GM21360 (cell line): ENCODE data around the gene FMN2.

Experiments
- ATAC-seq: cut with Tn5 transposase; IDR thresholded peaks from one replicate; pipeline ENCODE4 v1.9.1; 2021; ENCODE audit warnings: mild to moderate bottlenecking, moderate library complexity; ENCODE audit not compliant: unreplicated experiment

FMN2 gene

GRCh38 chr1:240096974-240097373 lies 5.3 kb downstream of the FMN2 start:
- no peak for ATAC-seq

GRCh38 chr1:240098534-240098933 lies 6.9 kb downstream of the FMN2 start:
- no peak for ATAC-seq

- ATAC-seq: no peak
These were observed 7.6 kb downstream of the FMN2 start for GRCh38 chr1:240099329-240099728.

- no peak for ATAC-seq
These were observed 8.1 kb downstream of the FMN2 start for GRCh38 chr1:240099748-240100147.

GRCh38 chr1:240100371-240100934 lies 8.8 kb downstream of the FMN2 start:
- ATAC-seq: no peak

- no peak for ATAC-seq
These were observed 9.6 kb downstream of the FMN2 start for GRCh38 chr1:240101306-240101705.

GRCh38 chr1:240101737-240102136 lies 10.1 kb downstream of the FMN2 start:
- ATAC-seq: no peak

GRCh38 chr1:240104672-240105071 lies 13.0 kb downstream of the FMN2 start:
- no peak for ATAC-seq

- no peak for ATAC-seq
These were observed 15.5 kb downstream of the FMN2 start for GRCh38 chr1:240107058-240107684.

- no peak for ATAC-seq
These were observed 17.4 kb downstream of the FMN2 start for GRCh38 chr1:240109130-240109529.

GRCh38 chr1:240109920-240110636 lies 18.4 kb downstream of the FMN2 start:
- ATAC-seq: no peak

GRCh38 chr1:240111558-240111957 lies 19.9 kb downstream of the FMN2 start:
- no peak for ATAC-seq

GRCh38 chr1:240114222-240114621 lies 22.5 kb downstream of the FMN2 start:
- no peak for ATAC-seq

- no peak for ATAC-seq
These were observed 24.1 kb downstream of the FMN2 start for GRCh38 chr1:240115831-240116230.

GRCh38 chr1:240116831-240117769 lies 25.4 kb downstream of the FMN2 start:
- ATAC-seq: no peak

- no peak for ATAC-seq
These were observed 26.2 kb downstream of the FMN2 start for GRCh38 chr1:240117930-240118329.

GRCh38 chr1:240122639-240123613 lies 31.2 kb downstream of the FMN2 start:
- no peak for ATAC-seq

- ATAC-seq: no peak
These were observed 35.1 kb downstream of the FMN2 start for GRCh38 chr1:240126821-240127220.

GRCh38 chr1:240128366-240128765 lies 36.7 kb downstream of the FMN2 start:
- no peak for ATAC-seq

GRCh38 chr1:240134113-240134512 lies 42.4 kb downstream of the FMN2 start:
- ATAC-seq: no peak
